IPS-18a (cell line): Measurements from ENCODE around the gene OR6C76.
"Not testable (repeated sequence)": the region's sequence is repeated elsewhere in the genome, so short reads cannot be mapped to it uniquely, and the experiment has no call there.

Experiments
- H3K27ac ChIP-seq: one replicate; pipeline ENCODE4 v1.5.1; 2013; ENCODE audit warnings: low read length
- H3K27me3 ChIP-seq: one replicate; pipeline ENCODE4 v1.6.1; 2013; ENCODE audit warnings: mild to moderate bottlenecking, low read length; ENCODE audit not compliant: control insufficient read depth, insufficient read depth
- H3K36me3 ChIP-seq: one replicate; pipeline ENCODE4 v1.6.1; 2013; ENCODE audit warnings: low read depth, low read length; ENCODE audit not compliant: control insufficient read depth
- H3K4me1 ChIP-seq: one replicate; pipeline ENCODE4 v1.6.1; 2013; ENCODE audit warnings: low read depth, low read length; ENCODE audit not compliant: control insufficient read depth
- H3K4me3 ChIP-seq: one replicate; pipeline ENCODE4 v1.5.1; 2013; ENCODE audit warnings: low read length
- H3K9ac ChIP-seq: one replicate; pipeline ENCODE4 v1.6.1; 2013; ENCODE audit warnings: mild to moderate bottlenecking, low read length, moderate library complexity
- H3K9me3 ChIP-seq: one replicate; pipeline ENCODE4 v1.6.1; 2013; ENCODE audit warnings: low read depth, low read length; ENCODE audit not compliant: control insufficient read depth

Gene OR6C76

DNA sequence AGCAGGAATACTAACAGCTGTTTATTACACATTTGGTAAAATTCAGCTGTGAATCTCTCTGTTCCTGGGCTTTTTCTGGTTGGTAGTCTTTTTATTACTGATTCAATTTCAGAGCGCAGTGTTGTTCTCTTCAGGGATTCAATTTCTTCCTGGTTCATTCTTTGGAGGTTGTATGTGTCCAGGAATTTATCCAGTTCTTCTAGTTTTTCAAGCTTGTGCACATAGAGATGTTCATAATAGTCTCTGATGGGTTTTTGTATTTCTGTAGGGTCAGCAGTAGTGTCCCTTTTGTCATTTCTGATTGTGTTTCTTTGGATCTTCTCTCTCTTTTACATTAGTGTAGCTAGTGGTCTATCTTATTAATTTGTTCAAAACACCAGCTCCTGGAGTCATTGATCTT is 9.1 kb upstream of the OR6C76 start:
- Histone ChIP-seq H3K36me3 (no peaks in the 10 kb centered on the region), H3K9me3 (no peaks in the 10 kb centered on the region), H3K9ac (no peak overlapping the region), H3K4me3 (no peak overlapping the region), H3K27me3 (no peaks in the 10 kb centered on the region), H3K27ac (no peak overlapping the region), H3K4me1 (no peaks in the 10 kb centered on the region)

DNA sequence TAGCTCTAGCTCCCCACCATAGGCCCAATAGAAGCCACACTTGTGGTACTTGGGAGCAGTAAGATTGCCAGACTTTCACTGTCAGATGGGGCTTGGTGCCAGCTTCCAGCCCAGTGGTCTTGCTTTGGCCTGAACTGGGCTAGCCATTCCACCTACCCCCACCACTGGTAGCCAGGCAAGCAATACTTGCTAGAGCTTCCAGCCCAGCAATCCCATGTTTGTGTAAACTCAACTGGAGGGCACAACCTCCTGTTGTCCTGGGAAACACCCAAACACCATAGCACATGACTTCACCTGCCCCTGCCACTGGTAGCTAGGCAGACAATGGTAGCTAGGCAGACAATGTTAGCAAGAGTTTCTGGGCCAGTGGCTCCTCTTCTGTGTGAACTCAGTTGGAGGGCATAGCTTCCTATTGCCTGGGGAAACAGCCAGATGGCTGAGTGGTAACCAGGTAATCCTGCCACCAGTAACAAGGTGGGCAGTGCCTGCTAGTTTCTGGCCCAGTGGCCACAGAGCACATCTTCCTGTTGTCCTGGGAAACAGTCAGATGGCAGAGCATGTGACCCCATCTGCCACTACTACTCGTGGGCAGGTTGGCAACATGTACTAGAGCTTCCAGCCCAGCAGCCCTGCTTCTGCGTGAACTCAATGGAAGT is 5.6 kb upstream of the OR6C76 start:
- Histone ChIP-seq H3K9ac (no peak overlapping the region), H3K4me1 (no peaks in the 10 kb centered on the region), H3K9me3 (no peaks in the 10 kb centered on the region), H3K36me3 (no peaks in the 10 kb centered on the region), H3K4me3 (no peak overlapping the region), H3K27ac (no peak overlapping the region), H3K27me3 (no peaks in the 10 kb centered on the region)

DNA sequence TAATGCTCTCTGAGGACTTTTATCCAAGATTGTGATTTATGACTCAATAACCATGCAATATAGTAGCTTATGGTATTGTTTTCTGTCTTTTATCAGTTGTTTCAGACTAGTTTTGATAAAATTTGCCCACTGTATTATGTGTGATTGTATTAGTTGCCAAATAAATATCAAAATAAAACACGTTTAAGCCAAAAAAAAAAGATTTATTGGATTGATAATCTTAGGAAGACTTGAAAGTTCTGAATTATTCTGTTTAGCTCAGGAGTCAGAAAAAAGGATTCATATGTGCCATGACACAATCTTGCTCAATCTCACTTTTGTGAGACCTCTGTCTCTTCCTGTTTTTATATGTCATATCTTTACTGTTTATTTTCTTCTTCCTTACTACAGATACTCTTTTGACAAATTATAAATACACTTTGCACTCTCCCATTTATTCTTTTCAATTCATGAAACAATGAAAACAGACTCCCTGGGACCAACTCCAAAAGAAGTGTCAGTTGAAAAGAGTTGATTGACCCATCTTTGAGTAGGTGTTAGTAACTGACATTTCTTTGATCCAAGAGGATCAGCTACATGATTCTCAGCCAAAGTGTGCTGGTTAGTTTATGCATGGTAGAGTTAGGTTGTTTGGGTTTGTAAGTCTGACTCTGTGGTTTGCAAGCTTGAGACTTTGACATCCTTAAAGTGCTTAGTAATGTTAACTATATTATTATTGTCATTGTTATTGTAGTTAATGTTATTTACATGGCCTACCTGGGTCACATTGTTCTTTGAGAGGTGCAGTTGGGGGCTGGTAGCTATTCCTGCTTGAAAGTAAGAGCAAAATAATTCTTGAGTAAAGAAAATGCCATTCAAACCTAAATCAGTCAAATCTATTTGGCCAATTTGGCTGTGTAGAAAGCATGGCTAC is 2.5 kb downstream of the OR6C76 start:
- Histone ChIP-seq H3K36me3 (no peaks in the 10 kb centered on the region), H3K9ac (no peak overlapping the region), H3K4me1 (peaks cover 22% of the 10 kb centered on the region), H3K9me3 (no peaks in the 10 kb centered on the region), H3K4me3 (peak overlapping the region; percentile 29), H3K27ac (peak overlapping the region; percentile 49), H3K27me3 (no peaks in the 10 kb centered on the region)

DNA sequence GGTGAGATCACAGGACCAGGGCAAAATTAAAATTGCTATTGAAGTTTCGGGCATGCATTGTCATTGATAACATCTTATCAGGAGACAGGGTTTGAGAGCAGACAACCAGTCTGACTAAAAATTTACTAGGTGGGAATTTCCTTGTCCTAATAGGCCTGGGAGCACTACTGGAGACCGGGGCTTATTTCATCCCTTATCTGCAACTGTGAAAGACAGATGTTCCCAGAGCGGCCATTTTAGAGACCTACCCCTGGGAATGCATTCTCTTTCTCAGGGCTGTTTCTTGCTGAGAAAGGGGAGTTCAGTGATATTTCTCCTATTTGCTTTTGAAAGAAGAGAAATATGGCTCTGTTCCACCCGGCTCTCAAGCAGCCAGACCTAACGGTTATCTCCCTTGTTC is 15.2 kb downstream of the OR6C76 start:
- not testable (repeated sequence) for H3K27me3 ChIP-seq, H3K27ac ChIP-seq, H3K36me3 ChIP-seq, H3K9me3 ChIP-seq, H3K9ac ChIP-seq, H3K4me1 ChIP-seq, H3K4me3 ChIP-seq

DNA sequence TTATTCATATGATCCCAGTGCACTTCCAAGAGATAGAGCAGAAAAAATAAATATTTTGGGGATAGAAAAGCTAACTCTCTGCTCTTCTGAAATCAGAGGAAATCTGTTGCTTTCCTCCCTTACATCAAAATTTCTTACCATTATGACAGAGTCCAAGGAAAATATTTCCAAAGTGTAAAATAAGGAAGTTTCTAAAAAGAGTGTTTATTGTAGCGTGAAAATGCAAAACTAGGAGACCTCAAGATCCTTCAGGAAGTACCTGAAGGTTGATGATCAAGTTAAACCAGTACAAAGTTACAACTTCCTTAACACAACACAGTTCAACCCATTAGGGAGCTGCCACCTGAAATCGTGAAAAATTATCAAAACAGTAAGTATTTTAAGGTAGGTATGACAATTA is 17.7 kb downstream of the OR6C76 start, which contains the start of gene OR6C2:
OR6C2 (plus strand) TSS at position 301 of the 400 bp plus-strand sequence. CDS start 8,138 bp downstream, outside the sequence.
- Histone ChIP-seq H3K27ac (no peak within 1 kb of the TSS), H3K27me3 (no peaks in the 10 kb centered on the region), H3K36me3 (no peaks in the 10 kb centered on the region), H3K4me3 (no peak within 1 kb of the TSS), H3K4me1 (no peaks in the 10 kb centered on the region), H3K9me3 (peaks cover 4% of the 10 kb centered on the region), H3K9ac (no peak within 1 kb of the TSS)

DNA sequence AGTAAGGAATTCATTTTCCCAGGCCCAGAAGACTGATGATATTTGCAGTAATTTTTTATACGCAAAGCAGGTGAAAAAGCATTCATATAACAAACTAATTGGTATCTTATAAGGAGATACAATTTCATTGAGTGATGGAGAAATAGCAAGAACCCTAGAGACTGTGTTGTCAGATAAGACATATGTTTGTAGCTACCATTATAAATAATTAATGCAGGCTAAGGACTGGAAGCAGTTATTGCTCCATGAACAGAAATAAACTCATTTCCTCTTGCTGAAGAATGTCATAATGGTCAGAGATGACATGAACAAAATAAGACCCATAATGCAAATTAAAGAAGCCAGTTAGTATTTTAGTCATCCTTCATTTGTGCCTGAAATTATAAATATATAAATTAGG is 19.3 kb downstream of the OR6C76 start:
- H3K4me1 ChIP-seq, result no peaks in the 10 kb centered on the region

DNA sequence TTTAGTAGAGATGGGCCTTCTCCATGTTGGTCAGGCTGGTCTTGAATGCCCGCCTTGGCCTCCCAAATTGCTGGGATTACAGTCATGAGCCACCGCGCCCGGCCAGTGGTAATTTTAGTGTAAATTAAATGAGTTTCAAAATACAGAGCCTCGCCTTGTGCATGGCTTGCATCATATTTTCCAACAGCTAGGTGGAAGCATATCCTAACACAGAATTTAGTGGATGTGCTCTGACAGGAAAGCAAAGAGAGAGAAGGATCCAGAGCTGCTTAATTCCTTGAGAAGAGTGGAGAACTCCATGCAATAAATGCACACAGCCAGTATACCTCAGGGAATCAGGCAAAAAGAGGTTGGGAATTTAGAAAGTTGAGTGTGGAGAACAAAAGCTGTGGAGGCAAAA is 20.3 kb downstream of the OR6C76 start:
- Histone ChIP-seq H3K9me3 (no peaks in the 10 kb centered on the region), H3K27ac (no peak overlapping the region), H3K27me3 (no peaks in the 10 kb centered on the region), H3K4me1 (no peaks in the 10 kb centered on the region), H3K9ac (no peak overlapping the region), H3K4me3 (no peak overlapping the region), H3K36me3 (no peaks in the 10 kb centered on the region)

More for the DNA sequence above, 19.3 kb downstream of the OR6C76 start:
- Histone ChIP-seq H3K36me3 (no peaks in the 10 kb centered on the region), H3K27ac (no peak overlapping the region), H3K9me3 (peaks cover 3% of the 10 kb centered on the region), H3K4me3 (no peak overlapping the region), H3K27me3 (no peaks in the 10 kb centered on the region), H3K9ac (no peak overlapping the region)

DNA sequence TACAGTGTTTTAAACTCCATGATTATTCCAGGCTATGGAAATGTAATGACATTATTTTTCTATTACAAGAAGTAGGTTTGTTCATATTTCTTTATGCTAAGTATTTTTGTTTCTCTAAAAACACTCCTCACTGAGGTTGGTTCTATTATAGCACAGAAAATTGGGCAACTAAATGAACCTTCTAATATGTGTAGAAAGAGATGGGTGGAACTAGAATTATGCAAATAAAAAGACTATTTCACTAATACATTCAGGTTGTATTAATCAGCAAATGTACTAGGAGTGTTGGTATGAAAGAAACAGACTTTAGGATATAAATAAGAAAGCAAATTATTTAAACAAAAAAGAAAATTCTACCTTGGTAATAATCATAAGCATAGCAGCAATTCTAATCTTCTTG is 22.8 kb downstream of the OR6C76 start:
- Histone ChIP-seq H3K4me3 (no peak overlapping the region), H3K27ac (no peak overlapping the region), H3K27me3 (no peaks in the 10 kb centered on the region), H3K36me3 (no peaks in the 10 kb centered on the region), H3K4me1 (no peaks in the 10 kb centered on the region), H3K9ac (no peak overlapping the region), H3K9me3 (no peaks in the 10 kb centered on the region)

DNA sequence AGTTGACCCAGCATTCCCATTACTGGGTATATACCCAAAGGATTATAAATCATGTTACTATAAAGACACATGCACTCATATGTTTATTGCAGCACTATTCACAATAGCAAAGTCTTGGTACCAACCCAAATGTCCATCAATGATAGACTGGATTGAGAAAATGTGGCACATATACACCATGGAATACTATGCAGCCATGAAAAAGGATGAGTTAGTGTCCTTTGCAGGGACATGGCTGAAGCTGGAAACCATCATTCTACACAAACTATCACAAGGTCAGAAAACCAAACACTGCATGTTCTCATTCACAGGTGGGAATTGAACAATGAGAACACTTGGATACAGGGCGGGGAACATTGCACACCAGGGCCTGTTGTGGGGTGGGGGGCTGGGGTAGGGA is 38.9 kb downstream of the OR6C76 start:
- not testable (repeated sequence) for H3K9ac ChIP-seq, H3K9me3 ChIP-seq, H3K27ac ChIP-seq, H3K4me1 ChIP-seq, H3K4me3 ChIP-seq, H3K36me3 ChIP-seq, H3K27me3 ChIP-seq

DNA sequence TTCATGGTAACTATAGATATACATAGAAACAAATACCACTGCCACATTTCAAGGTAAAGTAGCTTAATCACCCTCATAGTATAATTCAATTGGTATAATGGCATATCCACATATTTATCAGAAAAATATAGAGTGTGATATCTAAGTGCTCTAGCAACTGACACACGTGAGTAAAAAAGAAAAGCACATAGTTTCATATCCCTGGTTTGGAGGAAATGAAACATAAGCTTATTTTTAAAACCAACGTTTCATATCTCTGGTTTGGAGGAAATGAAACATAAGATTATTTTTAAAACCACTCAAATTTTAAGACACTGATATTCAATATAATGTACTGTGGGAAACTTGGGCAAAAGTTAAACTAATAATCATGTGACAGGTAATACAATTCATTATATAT is 41.8 kb downstream of the OR6C76 start:
- Histone ChIP-seq H3K27ac (no peak overlapping the region), H3K4me1 (no peaks in the 10 kb centered on the region), H3K9me3 (no peaks in the 10 kb centered on the region), H3K36me3 (no peaks in the 10 kb centered on the region), H3K27me3 (no peaks in the 10 kb centered on the region), H3K4me3 (no peak overlapping the region), H3K9ac (no peak overlapping the region)

DNA sequence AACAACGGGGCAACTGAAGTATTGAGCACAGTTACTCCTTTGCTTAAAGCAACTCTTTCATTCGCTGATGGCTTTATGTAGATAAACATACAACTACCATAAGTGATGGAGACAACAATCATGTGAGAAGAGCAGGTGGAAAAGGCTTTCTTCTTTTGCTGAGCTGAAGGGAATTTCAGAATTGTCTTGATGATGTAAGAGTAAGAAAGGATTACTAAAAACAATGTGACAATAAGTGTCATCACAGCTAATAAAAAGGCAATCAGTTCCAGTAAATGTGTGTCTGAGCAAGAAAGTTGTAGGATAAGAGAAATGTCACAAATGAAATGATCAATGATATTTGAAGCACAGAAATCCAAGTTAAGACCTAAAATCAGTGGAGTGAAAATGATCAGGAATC is 43.2 kb downstream of the OR6C76 start:
- Histone ChIP-seq H3K36me3 (no peaks in the 10 kb centered on the region), H3K27ac (no peak overlapping the region), H3K27me3 (no peaks in the 10 kb centered on the region), H3K9ac (no peak overlapping the region), H3K4me3 (no peak overlapping the region), H3K4me1 (no peaks in the 10 kb centered on the region), H3K9me3 (no peaks in the 10 kb centered on the region)
